ENCODE results near the gene PRPF6. TPM values are rescaled to one million over a fixed set of nuclear protein-coding genes. Genes with fewer than 3 reads are reported as not detected.

The PRPF6 gene
- total and polyA plus RNA-seq, 2 of the 13 experiments (the other 11 are each of a cell fraction or from before 2014, with no cell fraction given) = 63.7 to 101 TPM

DNA sequence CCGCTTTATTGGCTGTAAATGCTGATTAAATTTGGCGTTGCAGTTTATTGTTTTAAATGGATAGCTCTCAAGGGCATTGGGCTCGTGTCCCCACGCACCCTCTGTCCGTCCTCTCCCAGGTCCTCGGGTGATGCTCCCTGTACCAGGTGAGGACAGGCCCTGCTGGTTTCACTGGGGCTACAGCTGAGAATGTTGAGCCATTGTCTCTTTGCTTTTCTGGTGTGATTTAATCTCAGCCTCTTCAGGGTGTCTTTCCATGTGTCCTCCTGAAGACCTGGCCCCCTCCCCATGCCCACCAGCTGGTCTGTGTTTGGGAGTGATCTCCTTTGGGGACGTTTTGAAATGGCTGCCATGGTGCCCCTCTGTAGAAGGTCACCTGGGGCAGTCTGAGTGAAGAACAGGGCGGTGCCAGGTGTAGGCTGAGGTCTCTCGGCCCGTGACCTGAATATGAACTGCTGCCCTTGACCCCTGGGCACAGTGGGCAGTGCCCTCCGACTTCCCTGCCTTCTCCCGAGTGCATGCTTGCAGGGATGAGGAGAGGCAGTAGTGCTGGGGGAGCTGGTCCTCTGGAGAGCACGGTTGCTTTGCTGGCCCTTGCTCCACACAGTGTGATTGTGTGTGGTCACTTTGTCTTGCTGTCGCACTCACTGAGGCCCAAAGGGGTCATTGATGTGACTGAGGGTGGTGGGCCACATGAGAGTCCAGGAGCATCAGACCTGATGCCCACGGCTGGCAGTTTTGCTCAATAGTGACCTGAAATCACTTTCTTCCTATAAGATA lies 42.6 kb downstream of the PRPF6 start (continued):
- TF ChIP-seq, protein P1, sequence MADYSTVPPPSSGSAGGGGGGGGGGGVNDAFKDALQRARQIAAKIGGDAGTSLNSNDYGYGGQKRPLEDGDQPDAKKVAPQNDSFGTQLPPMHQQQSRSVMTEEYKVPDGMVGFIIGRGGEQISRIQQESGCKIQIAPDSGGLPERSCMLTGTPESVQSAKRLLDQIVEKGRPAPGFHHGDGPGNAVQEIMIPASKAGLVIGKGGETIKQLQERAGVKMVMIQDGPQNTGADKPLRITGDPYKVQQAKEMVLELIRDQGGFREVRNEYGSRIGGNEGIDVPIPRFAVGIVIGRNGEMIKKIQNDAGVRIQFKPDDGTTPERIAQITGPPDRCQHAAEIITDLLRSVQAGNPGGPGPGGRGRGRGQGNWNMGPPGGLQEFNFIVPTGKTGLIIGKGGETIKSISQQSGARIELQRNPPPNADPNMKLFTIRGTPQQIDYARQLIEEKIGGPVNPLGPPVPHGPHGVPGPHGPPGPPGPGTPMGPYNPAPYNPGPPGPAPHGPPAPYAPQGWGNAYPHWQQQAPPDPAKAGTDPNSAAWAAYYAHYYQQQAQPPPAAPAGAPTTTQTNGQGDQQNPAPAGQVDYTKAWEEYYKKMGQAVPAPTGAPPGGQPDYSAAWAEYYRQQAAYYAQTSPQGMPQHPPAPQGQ (CRISPR knock-in tag; IDR thresholded peaks at IDR 0.05; ENCODE audit: borderline replicate concordance) = no peak; the same call in 1 of the 2 replicates
- peak; percentile 93; the same call in 1 of the 2 replicates for TF ChIP-seq SSRP1 (CRISPR knock-in tag; IDR thresholded peaks at IDR 0.05)
- 0 out of 2 replicates have a peak, but pooled peaks have one; percentile 55 for TF ChIP-seq ZNF660 (CRISPR knock-in tag; IDR thresholded peaks at IDR 0.05; ENCODE audit: borderline replicate concordance, low read depth)
- TF ChIP-seq CAMTA2 (CRISPR knock-in tag; IDR thresholded peaks at IDR 0.05; ENCODE audit: borderline replicate concordance) = peak; percentile 97; the same call in 1 of the 2 replicates
- TF ChIP-seq, protein P2, sequence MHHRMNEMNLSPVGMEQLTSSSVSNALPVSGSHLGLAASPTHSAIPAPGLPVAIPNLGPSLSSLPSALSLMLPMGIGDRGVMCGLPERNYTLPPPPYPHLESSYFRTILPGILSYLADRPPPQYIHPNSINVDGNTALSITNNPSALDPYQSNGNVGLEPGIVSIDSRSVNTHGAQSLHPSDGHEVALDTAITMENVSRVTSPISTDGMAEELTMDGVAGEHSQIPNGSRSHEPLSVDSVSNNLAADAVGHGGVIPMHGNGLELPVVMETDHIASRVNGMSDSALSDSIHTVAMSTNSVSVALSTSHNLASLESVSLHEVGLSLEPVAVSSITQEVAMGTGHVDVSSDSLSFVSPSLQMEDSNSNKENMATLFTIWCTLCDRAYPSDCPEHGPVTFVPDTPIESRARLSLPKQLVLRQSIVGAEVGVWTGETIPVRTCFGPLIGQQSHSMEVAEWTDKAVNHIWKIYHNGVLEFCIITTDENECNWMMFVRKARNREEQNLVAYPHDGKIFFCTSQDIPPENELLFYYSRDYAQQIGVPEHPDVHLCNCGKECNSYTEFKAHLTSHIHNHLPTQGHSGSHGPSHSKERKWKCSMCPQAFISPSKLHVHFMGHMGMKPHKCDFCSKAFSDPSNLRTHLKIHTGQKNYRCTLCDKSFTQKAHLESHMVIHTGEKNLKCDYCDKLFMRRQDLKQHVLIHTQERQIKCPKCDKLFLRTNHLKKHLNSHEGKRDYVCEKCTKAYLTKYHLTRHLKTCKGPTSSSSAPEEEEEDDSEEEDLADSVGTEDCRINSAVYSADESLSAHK (CRISPR knock-in tag; IDR thresholded peaks at IDR 0.05; ENCODE audit: borderline replicate concordance) = 0 out of 2 replicates have a peak, but pooled peaks have one; percentile 29
- TF ChIP-seq ZKSCAN1 (IDR thresholded peaks at IDR 0.05; ENCODE audit: low read length) = no peak
- TF ChIP-seq, protein P3, sequence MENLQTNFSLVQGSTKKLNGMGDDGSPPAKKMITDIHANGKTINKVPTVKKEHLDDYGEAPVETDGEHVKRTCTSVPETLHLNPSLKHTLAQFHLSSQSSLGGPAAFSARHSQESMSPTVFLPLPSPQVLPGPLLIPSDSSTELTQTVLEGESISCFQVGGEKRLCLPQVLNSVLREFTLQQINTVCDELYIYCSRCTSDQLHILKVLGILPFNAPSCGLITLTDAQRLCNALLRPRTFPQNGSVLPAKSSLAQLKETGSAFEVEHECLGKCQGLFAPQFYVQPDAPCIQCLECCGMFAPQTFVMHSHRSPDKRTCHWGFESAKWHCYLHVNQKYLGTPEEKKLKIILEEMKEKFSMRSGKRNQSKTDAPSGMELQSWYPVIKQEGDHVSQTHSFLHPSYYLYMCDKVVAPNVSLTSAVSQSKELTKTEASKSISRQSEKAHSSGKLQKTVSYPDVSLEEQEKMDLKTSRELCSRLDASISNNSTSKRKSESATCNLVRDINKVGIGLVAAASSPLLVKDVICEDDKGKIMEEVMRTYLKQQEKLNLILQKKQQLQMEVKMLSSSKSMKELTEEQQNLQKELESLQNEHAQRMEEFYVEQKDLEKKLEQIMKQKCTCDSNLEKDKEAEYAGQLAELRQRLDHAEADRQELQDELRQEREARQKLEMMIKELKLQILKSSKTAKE (CRISPR knock-in tag; IDR thresholded peaks at IDR 0.05; ENCODE audit: borderline replicate concordance) = no peak
- no peak for TF ChIP-seq ARNT (IDR thresholded peaks at IDR 0.05)
- no peak for TF ChIP-seq ZMAT3 (CRISPR knock-in tag; conservative IDR thresholded peaks at IDR 0.05)
- no peak for TF ChIP-seq PAWR (CRISPR knock-in tag; IDR thresholded peaks at IDR 0.05; ENCODE audit: borderline replicate concordance)
- TF ChIP-seq, protein P4, sequence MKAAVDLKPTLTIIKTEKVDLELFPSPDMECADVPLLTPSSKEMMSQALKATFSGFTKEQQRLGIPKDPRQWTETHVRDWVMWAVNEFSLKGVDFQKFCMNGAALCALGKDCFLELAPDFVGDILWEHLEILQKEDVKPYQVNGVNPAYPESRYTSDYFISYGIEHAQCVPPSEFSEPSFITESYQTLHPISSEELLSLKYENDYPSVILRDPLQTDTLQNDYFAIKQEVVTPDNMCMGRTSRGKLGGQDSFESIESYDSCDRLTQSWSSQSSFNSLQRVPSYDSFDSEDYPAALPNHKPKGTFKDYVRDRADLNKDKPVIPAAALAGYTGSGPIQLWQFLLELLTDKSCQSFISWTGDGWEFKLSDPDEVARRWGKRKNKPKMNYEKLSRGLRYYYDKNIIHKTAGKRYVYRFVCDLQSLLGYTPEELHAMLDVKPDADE (CRISPR knock-in tag; IDR thresholded peaks at IDR 0.05) = no peak
- peak; percentile 82; the same call in 1 of the 2 replicates for TF ChIP-seq NR2F6 (IDR thresholded peaks at IDR 0.05)
- peak; percentile 86 for TF ChIP-seq NR2F6 (CRISPR knock-in tag; IDR thresholded peaks at IDR 0.05)
- TF ChIP-seq MBD4 (IDR thresholded peaks at IDR 0.05; ENCODE audit: borderline replicate concordance, low read length) = no peak
- TF ChIP-seq, protein P5, sequence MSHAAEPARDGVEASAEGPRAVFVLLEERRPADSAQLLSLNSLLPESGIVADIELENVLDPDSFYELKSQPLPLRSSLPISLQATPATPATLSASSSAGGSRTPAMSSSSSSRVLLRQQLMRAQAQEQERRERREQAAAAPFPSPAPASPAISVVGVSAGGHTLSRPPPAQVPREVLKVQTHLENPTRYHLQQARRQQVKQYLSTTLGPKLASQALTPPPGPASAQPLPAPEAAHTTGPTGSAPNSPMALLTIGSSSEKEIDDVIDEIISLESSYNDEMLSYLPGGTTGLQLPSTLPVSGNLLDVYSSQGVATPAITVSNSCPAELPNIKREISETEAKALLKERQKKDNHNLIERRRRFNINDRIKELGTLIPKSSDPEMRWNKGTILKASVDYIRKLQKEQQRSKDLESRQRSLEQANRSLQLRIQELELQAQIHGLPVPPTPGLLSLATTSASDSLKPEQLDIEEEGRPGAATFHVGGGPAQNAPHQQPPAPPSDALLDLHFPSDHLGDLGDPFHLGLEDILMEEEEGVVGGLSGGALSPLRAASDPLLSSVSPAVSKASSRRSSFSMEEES (CRISPR knock-in tag; IDR thresholded peaks at IDR 0.05) = no peak; the same call in 1 of the 2 replicates
- TF ChIP-seq, protein P6, sequence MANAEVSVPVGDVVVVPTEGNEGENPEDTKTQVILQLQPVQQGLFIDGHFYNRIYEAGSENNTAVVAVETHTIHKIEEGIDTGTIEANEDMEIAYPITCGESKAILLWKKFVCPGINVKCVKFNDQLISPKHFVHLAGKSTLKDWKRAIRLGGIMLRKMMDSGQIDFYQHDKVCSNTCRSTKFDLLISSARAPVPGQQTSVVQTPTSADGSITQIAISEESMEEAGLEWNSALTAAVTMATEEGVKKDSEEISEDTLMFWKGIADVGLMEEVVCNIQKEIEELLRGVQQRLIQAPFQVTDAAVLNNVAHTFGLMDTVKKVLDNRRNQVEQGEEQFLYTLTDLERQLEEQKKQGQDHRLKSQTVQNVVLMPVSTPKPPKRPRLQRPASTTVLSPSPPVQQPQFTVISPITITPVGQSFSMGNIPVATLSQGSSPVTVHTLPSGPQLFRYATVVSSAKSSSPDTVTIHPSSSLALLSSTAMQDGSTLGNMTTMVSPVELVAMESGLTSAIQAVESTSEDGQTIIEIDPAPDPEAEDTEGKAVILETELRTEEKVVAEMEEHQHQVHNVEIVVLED (CRISPR knock-in tag; IDR thresholded peaks at IDR 0.05; ENCODE audit: borderline replicate concordance) = no peak

Measured in HepG2 (cell line).